Osteoblast (primary cell): ENCODE data around the gene SLMAP. TPM values are rescaled to one million over a fixed set of nuclear protein-coding genes. Genes with fewer than 3 reads are reported as not detected.

ENCODE experiments used
- DNase-seq: peaks from one replicate; pipeline ENCODE4 v3.0.0; 2011; ENCODE audit warnings: low spot score, mixed read lengths; ENCODE audit not compliant: insufficient read length; ENCODE audit errors: missing footprints
- H2AFZ ChIP-seq: 2 replicates; pipeline ENCODE4 v1.6.0; 2011; ENCODE audit warnings: mild to moderate bottlenecking, low read length
- H3K27ac ChIP-seq: 2 replicates; pipeline ENCODE4 v1.5.1; 2011; ENCODE audit warnings: mild to moderate bottlenecking, low read depth, low read length, moderate library complexity
- H3K27me3 ChIP-seq: 2 replicates; pipeline ENCODE4 v1.6.0; 2012; ENCODE audit warnings: mild to moderate bottlenecking, control low read depth, inconsistent platforms, low read length, moderate library complexity; ENCODE audit not compliant: insufficient read depth
- H3K36me3 ChIP-seq: 2 replicates; pipeline ENCODE4 v1.5.1; 2011; ENCODE audit warnings: mild to moderate bottlenecking, low read length, control low read depth, moderate library complexity; ENCODE audit not compliant: insufficient read depth
- H3K4me1 ChIP-seq: 2 replicates; pipeline ENCODE4 v1.5.1; 2011; ENCODE audit warnings: mild to moderate bottlenecking, low read length, control low read depth, moderate library complexity; ENCODE audit not compliant: insufficient read depth
- H3K4me2 ChIP-seq: 2 replicates; pipeline ENCODE4 v1.6.0; 2011; ENCODE audit warnings: mild to moderate bottlenecking, low read length; ENCODE audit not compliant: insufficient read depth
- H3K4me3 ChIP-seq: fragments of 200-600 bp; sonication (generic); 3 replicates; pipeline ENCODE4 v1.5.1; 2012; ENCODE audit warnings: mild to moderate bottlenecking, low read length, inconsistent platforms; ENCODE audit not compliant: insufficient read depth
- H3K79me2 ChIP-seq: 2 replicates; pipeline ENCODE4 v1.6.0; 2012; ENCODE audit warnings: mild to moderate bottlenecking, low read length, control low read depth, inconsistent platforms; ENCODE audit not compliant: insufficient read depth
- H3K9me3 ChIP-seq: 2 replicates; pipeline ENCODE4 v1.5.1; 2011; ENCODE audit warnings: low read depth, low read length, control low read depth
- H4K20me1 ChIP-seq: 2 replicates; pipeline ENCODE4 v1.6.0; 2012; ENCODE audit warnings: mild to moderate bottlenecking, low read length, control low read depth; ENCODE audit not compliant: insufficient read depth
- CTCF ChIP-seq: IDR thresholded peaks from 2 replicates; pipeline ENCODE4 v1.5.1; 2011; ENCODE audit warnings: mild to moderate bottlenecking, low read depth, low read length, moderate library complexity; ENCODE audit errors: extremely low read depth
- total RNA-seq: library from RNA; depleted of rRNA; stranded (reverse); fragments of >200 nt; gene quantifications from 2 replicates; pipeline ENCODE4 v1.2.3, GENCODE V29; 2012

Gene SLMAP
- total RNA-seq, 1 donor = 50.7 TPM

- H2AFZ ChIP-seq = no peak overlapping the region
- H3K79me2 ChIP-seq = no peaks in the 10 kb centered on the region
- H3K4me2 ChIP-seq = no peak overlapping the region
- no peak overlapping the region for H3K27ac ChIP-seq
- no peaks in the 10 kb centered on the region for H3K9me3 ChIP-seq
- H3K36me3 ChIP-seq = no peaks in the 10 kb centered on the region
- no peaks in the 10 kb centered on the region for H4K20me1 ChIP-seq
- H3K27me3 ChIP-seq = no peaks in the 10 kb centered on the region
- no peak for TF ChIP-seq CTCF
- no peak for DNase-seq
- H3K4me1 ChIP-seq = peaks cover 31% of the 10 kb centered on the region
- no peak overlapping the region for H3K4me3 ChIP-seq
These were observed 192.7 kb downstream of the SLMAP start for GRCh38 chr3:57948781-57949242.

- H2AFZ ChIP-seq = no peak overlapping the region
- no peak for DNase-seq
- H3K79me2 ChIP-seq = no peaks in the 10 kb centered on the region
- H3K4me3 ChIP-seq = no peak overlapping the region
- H4K20me1 ChIP-seq = no peaks in the 10 kb centered on the region
- no peak for TF ChIP-seq CTCF
- no peaks in the 10 kb centered on the region for H3K36me3 ChIP-seq
- peaks cover 31% of the 10 kb centered on the region for H3K4me1 ChIP-seq
- no peak overlapping the region for H3K4me2 ChIP-seq
- H3K27ac ChIP-seq = no peak overlapping the region
- H3K9me3 ChIP-seq = no peaks in the 10 kb centered on the region
- H3K27me3 ChIP-seq = no peaks in the 10 kb centered on the region
These were observed 193.2 kb downstream of the SLMAP start for GRCh38 chr3:57949344-57949743.

- Histone ChIP-seq H3K9me3 (no peaks in the 10 kb centered on the region), H3K4me3 (no peak overlapping the region), H3K36me3 (no peaks in the 10 kb centered on the region), H3K4me2 (no peak overlapping the region), H3K79me2 (no peaks in the 10 kb centered on the region), H3K4me1 (peaks cover 31% of the 10 kb centered on the region), H2AFZ (no peak overlapping the region), H3K27me3 (no peaks in the 10 kb centered on the region), H4K20me1 (no peaks in the 10 kb centered on the region), H3K27ac (peak overlapping the region; percentile 10)
- DNase-seq = no peak
- TF ChIP-seq CTCF = peak; percentile 38
These were observed 193.9 kb downstream of the SLMAP start for GRCh38 chr3:57949785-57950615.

DNA sequence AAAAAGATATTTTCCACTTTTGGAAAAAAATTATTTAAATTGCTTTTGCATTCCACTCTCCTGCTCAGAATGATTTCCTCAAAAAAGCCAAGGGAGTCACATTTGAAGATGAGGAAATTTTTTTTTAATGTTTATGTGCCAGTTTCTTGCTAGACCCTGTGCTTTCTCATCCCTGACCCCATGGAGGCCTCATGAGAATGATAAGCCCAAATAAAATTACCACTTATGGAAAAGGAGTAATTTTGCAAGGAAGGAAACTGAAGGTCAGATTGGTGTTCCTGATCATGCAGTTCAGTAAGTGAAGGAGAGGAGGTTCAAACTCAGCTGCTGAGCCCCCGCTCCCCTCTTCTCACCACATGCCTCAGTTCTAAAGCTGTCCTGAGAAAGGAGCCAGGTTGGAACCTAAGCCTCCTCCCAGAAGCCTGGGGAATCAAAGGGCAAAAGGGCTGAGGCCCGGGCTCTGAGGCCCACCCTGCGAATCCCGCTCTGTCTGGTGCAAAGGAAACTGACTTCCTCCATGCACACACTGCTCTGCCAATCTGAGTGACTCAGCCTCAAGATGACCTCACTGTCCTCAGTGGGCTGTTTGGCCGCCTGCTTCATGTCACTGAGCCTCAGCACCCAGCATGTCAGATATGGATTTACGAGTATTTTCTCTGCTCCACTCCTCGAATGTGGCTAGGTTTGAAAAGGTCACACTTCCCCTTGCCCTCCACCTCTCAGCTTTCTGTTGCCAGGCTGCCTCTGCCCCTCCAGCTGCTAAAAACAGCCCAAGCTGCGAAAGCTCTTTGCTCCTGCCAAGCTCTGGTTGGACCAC is 195.2 kb downstream of the SLMAP start:
- Histone ChIP-seq H2AFZ (peak overlapping the region; percentile 79), H3K36me3 (no peaks in the 10 kb centered on the region), H3K79me2 (no peaks in the 10 kb centered on the region), H3K4me2 (peak overlapping the region; percentile 45), H3K9me3 (no peaks in the 10 kb centered on the region), H3K27ac (peak overlapping the region; percentile 83), H3K4me3 (no peak overlapping the region), H4K20me1 (no peaks in the 10 kb centered on the region), H3K27me3 (no peaks in the 10 kb centered on the region), H3K4me1 (peaks cover 32% of the 10 kb centered on the region)
- DNase-seq = peak; percentile 90
- no peak for TF ChIP-seq CTCF
